Suprapubic skin (tissue), 4 donors: ENCODE results near the gene MPDU1.

Experiments
- CTCF ChIP-seq, 2 donors: fragments of 200-600 bp in 1 of 2; fragments of 450-650 bp in 1 of 2; sonication (generic) in 1 of 2; IDR thresholded peaks; one replicate each; pipeline ENCODE4 v1.5.1; 2016 to 2019; ENCODE audit warnings: antibody characterized with exemption in 2 of 2, mild to moderate bottlenecking in 1 of 2, moderate library complexity in 1 of 2
- EP300 ChIP-seq: sonication (generic); formaldehyde crosslinking; IDR thresholded peaks from one replicate; pipeline ENCODE4 v1.6.1; 2017; ENCODE audit warnings: antibody characterized with exemption
- POLR2A ChIP-seq, 2 donors: fragments of 450-650 bp; IDR thresholded peaks; one replicate each; pipeline ENCODE4 v1.6.1; 2017; ENCODE audit warnings: antibody characterized with exemption in 2 of 2, mild to moderate bottlenecking in 2 of 2, moderate library complexity in 2 of 2
- POLR2AphosphoS5 ChIP-seq, 3 donors: sonication (generic); formaldehyde crosslinking; IDR thresholded peaks; one replicate each; pipeline ENCODE4 v1.6.1; 2017; ENCODE audit warnings: antibody characterized with exemption in 3 of 3

- TF ChIP-seq POLR2A (IDR thresholded peaks at IDR 0.05) (no peak), EP300 (no peak), POLR2AphosphoS5 (IDR thresholded peaks at IDR 0.05) (no peak), CTCF (IDR thresholded peaks at IDR 0.05) (no peak)
These were observed 44.6 kb upstream of the MPDU1 start for GRCh38 chr17:7538891-7539545.
